ENCODE results near the gene PTPN4. TPM values are rescaled to one million over a fixed set of nuclear protein-coding genes. Genes with fewer than 3 reads are reported as not detected.
A peak's percentile ranks its signal among the peaks of the same experiment; 100 is the strongest.

Gene PTPN4
- total and polyA plus RNA-seq, 10 of the 15 experiments (the other 5 are each of a cell fraction or from before 2014, with no cell fraction given), result 5.0 to 29.7 (median 23.7) TPM

- CTCF ChIA-PET, result interaction anchor here (0.6 to 2.8 kb wide), 4 partner anchors 11 to 171 kb away, joined by 3 to 11 read pairs (median 3); no protein-coding TSS in a partner anchor
- Histone ChIP-seq H4K20me1 (ENCODE audit: control insufficient read depth, insufficient read depth) (no peaks in the 10 kb centered on the region), H3K4me2 (ENCODE audit: control insufficient read depth, insufficient read depth) (peak overlapping the region; percentile 45), H3K9me3 (replicated peaks; ENCODE audit: control insufficient read depth, insufficient read depth, low read length) (no peaks in the 10 kb centered on the region), H3K4me3 (no peak overlapping the region), H3K27ac (ENCODE audit: control insufficient read depth, insufficient read depth) (peak overlapping the region; percentile 25; the same call in 1 of the 2 replicates), H2AFZ (ENCODE audit: control insufficient read depth, low read depth, low read length) (no peak overlapping the region), H3K27me3 (replicated peaks in 1 of 2; ENCODE audit: control insufficient read depth in 2 of 2, insufficient read depth in 2 of 2, low read length in 1 of 2) (no peaks in the 10 kb centered on the region), H3K36me3 (ENCODE audit: control insufficient read depth in 2 of 2, insufficient read depth in 2 of 2, low read length in 1 of 2) (no peaks in the 10 kb centered on the region), H3K79me2 (ENCODE audit: control insufficient read depth, insufficient read depth, low read length) (no peaks in the 10 kb centered on the region), H3K9ac (ENCODE audit: control insufficient read depth, insufficient read depth, low read length) (no peak overlapping the region), H3K4me1 (ENCODE audit: control insufficient read depth, insufficient read depth, low read length) (peaks cover 10% of the 10 kb centered on the region)
- intact Hi-C loops (cut with micrococcal nuclease; ENCODE audit: unreplicated experiment) (loop anchor here (2.0 to 5.0 kb wide), 3 partner anchors 247 to 306 kb away; partner anchors contain the start of gene PTPN4), in situ Hi-C loops (cut with MboI) (no loop called here)
- POLR2A ChIA-PET, result interaction anchor here (0.9 kb wide), 1 partner anchor 63 kb away, joined by 3 read pairs; no protein-coding TSS in a partner anchor
- BruUV-seq (replicated peaks), result no TSS peak
- FAIRE-seq (peak; percentile 73), ATAC-seq (peak; percentile 94), DNase-seq (ENCODE audit: low read depth, low spot score) (peak; percentile 65)
- SMC1A ChIA-PET (ENCODE audit: uncharacterized antibody, unreplicated experiment), result interaction anchor here (0.8 to 1.8 kb wide), 4 partner anchors 164 to 301 kb away, joined by 3 to 4 read pairs (median 4); no protein-coding TSS in a partner anchor
- RAD21 ChIA-PET (ENCODE audit: unreplicated experiment), result interaction anchor here (0.8 kb wide), 1 partner anchor 169 kb away, joined by 3 read pairs; no protein-coding TSS in a partner anchor
- 58% methylated on average over 11 of the region's 11 CpGs for WGBS (ENCODE audit: insufficient coverage, insufficient replicate concordance, low lambda C conversion rate, missing lambda C conversion rate)
- TF ChIP-seq BCL11A (IDR thresholded peaks at IDR 0.05; ENCODE audit: low read depth, low read length) (peak; percentile 34; the same call in 1 of the 2 replicates), EP300 (IDR thresholded peaks at IDR 0.05; ENCODE audit: borderline replicate concordance in 1 of 2, control insufficient read depth in 1 of 2, low read depth in 2 of 2, low read length in 2 of 2) (peak in 1 of 2 experiments; percentile 33; a peak in 1 of 4 replicates), JUNB (IDR thresholded peaks at IDR 0.05) (peak; percentile 34), HDGF (IDR thresholded peaks at IDR 0.05) (0 out of 2 replicates have a peak, but pooled peaks have one; percentile 39), ATF7 (IDR thresholded peaks at IDR 0.05; ENCODE audit: low read depth) (0 out of 2 replicates have a peak, but pooled peaks have one; percentile 11), DPF2 (IDR thresholded peaks at IDR 0.05) (peak; percentile 58; the same call in 1 of the 2 replicates), FOXM1 (IDR thresholded peaks at IDR 0.05; ENCODE audit: low read depth, low read length) (no peak), BHLHE40 (IDR thresholded peaks at IDR 0.05; ENCODE audit: borderline replicate concordance in 1 of 2, low read depth in 2 of 2, low read length in 1 of 2) (no peak), RAD51 (IDR thresholded peaks at IDR 0.05) (peak; percentile 35; the same call in 1 of the 2 replicates), CREM (IDR thresholded peaks at IDR 0.05; ENCODE audit: low read depth) (no peak), SPI1 (IDR thresholded peaks at IDR 0.05; ENCODE audit: borderline replicate concordance, insufficient read depth, low read depth, low read length) (peak; percentile 80; the same call in 1 of the 2 replicates), MXI1 (IDR thresholded peaks at IDR 0.05; ENCODE audit: low read depth, low read length) (no peak), CBX3 (IDR thresholded peaks at IDR 0.05; ENCODE audit: borderline replicate concordance, low read depth) (no peak), MYB (IDR thresholded peaks at IDR 0.05; ENCODE audit: borderline replicate concordance, low read depth, low read length) (no peak), ZNF384 (IDR thresholded peaks at IDR 0.05; ENCODE audit: borderline replicate concordance, low read depth, low read length) (peak; percentile 59; the same call in 1 of the 2 replicates), RUNX3 (IDR thresholded peaks at IDR 0.05; ENCODE audit: low read length) (peak; percentile 42; the same call in 1 of the 2 replicates), IKZF2 (IDR thresholded peaks at IDR 0.05) (peak; percentile 35 to 55; a peak in 2 of 4 replicates), BMI1 (IDR thresholded peaks at IDR 0.05; ENCODE audit: borderline replicate concordance) (no peak), MEF2A (IDR thresholded peaks at IDR 0.05; ENCODE audit: insufficient read depth, low read depth, low read length) (0 out of 2 replicates have a peak, but pooled peaks have one; percentile 30), IKZF1 (conservative IDR thresholded peaks at IDR 0.05) (peak; percentile 60; the same call in 1 of the 2 replicates), EED (IDR thresholded peaks at IDR 0.05; ENCODE audit: low read depth) (0 out of 2 replicates have a peak, but pooled peaks have one; percentile 48), GABPA (IDR thresholded peaks at IDR 0.05; ENCODE audit: low read depth) (no peak), POU2F2 (IDR thresholded peaks at IDR 0.05; ENCODE audit: borderline replicate concordance, low read depth, low read length) (peak; percentile 32; the same call in 1 of the 3 replicates), CHD1 (IDR thresholded peaks at IDR 0.05; ENCODE audit: low read depth, low read length) (no peak)
- TF ChIP-seq, protein P1, sequence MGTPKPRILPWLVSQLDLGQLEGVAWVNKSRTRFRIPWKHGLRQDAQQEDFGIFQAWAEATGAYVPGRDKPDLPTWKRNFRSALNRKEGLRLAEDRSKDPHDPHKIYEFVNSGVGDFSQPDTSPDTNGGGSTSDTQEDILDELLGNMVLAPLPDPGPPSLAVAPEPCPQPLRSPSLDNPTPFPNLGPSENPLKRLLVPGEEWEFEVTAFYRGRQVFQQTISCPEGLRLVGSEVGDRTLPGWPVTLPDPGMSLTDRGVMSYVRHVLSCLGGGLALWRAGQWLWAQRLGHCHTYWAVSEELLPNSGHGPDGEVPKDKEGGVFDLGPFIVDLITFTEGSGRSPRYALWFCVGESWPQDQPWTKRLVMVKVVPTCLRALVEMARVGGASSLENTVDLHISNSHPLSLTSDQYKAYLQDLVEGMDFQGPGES (IDR thresholded peaks at IDR 0.05), result no peak
Measured at GRCh38 chr2:120005834-120006521, 246.3 kb downstream of the PTPN4 start.

Data from GM12878 (cell line).